Colonic mucosa (tissue), 4 donors: ENCODE results near the gene RIPK3. TPM values are rescaled to one million over a fixed set of nuclear protein-coding genes. Genes with fewer than 3 reads are reported as not detected.
"Not testable (repeated sequence)": the region's sequence is repeated elsewhere in the genome, so short reads cannot be mapped to it uniquely, and the experiment has no call there.

ENCODE experiments used
- DNase-seq: peaks from one replicate; pipeline ENCODE4 v3.0.0-alpha.2; 2020
- H3K27ac ChIP-seq: fragments of 200-600 bp; one replicate; pipeline ENCODE4 v1.8.0; 2021
- H3K27me3 ChIP-seq: fragments of 200-600 bp; one replicate; pipeline ENCODE4 v1.8.0; 2021
- H3K36me3 ChIP-seq: fragments of 200-600 bp; one replicate; pipeline ENCODE4 v1.8.0; 2021
- H3K4me1 ChIP-seq: fragments of 200-600 bp; one replicate; pipeline ENCODE4 v1.8.0; 2021; ENCODE audit warnings: mild to moderate bottlenecking
- H3K4me3 ChIP-seq: fragments of 200-600 bp; one replicate; pipeline ENCODE4 v1.8.0; 2021
- H3K9ac ChIP-seq, 2 donors: one replicate each; pipeline ENCODE4 v1.7.0; 2013; ENCODE audit warnings: control low read depth in 2 of 2, low read depth in 2 of 2, low read length in 2 of 2
- H3K9me3 ChIP-seq: fragments of 200-600 bp; one replicate; pipeline ENCODE4 v1.8.0; 2021
- CTCF ChIP-seq: fragments of 200-600 bp; IDR thresholded peaks from one replicate; pipeline ENCODE4 v1.8.0; 2022; ENCODE audit warnings: antibody characterized with exemption, mild to moderate bottlenecking
- intact Hi-C: fragments of 100-400 bp; cut with DNase I; formaldehyde crosslinking; loops from one replicate; pipeline ENCODE4 v1.14.1; 2022
- total RNA-seq, 2 donors: library from RNA; stranded (reverse); fragmentation: NEBNext Ultra II Directional in 1 of 2; extraction: Animal tissue kit (Norgen Biotek cat#: 25700) in 1 of 2; gene quantifications; one replicate each; pipeline ENCODE4 v1.2.1, GENCODE V29; 2021
- donor health status: healthy.
- donor health status: DM: no; HTN: no; CAD: no.
- donor health status: DM: no; HTN: no; CAD: no.

RIPK3 gene
- 10 to 100 TPM; 30.1 to 38.2 TPM for total RNA-seq

- TF ChIP-seq CTCF = no peak
- Histone ChIP-seq H3K4me3 (peak within 1 kb of the TSS; percentile 66), H3K36me3 (no peaks in the 10 kb centered on the region), H3K9ac (peak within 1 kb of the TSS; percentile 66 to 95), H3K4me1 (peaks cover 11% of the 10 kb centered on the region), H3K27me3 (peaks cover 8% of the 10 kb centered on the region), H3K27ac (peak within 1 kb of the TSS; percentile 60), H3K9me3 (no peaks in the 10 kb centered on the region)
- DNase-seq = peak; percentile 93
- intact Hi-C loops = no loop called here
Measured at GRCh38 chr14:24339284-24340151, at the start of gene RIPK3. Gene RIPK3, minus strand, starts transcription at chr14:24339991. Its CDS starts 165 bp downstream, at chr14:24339826.

GRCh38 chr14:24389226-24389848, 49.5 kb upstream of the RIPK3 start:
- Histone ChIP-seq H3K4me3 (no peak overlapping the region), H3K27ac (no peak overlapping the region), H3K27me3 (no peaks in the 10 kb centered on the region), H3K36me3 (no peaks in the 10 kb centered on the region), H3K4me1 (no peaks in the 10 kb centered on the region), H3K9me3 (no peaks in the 10 kb centered on the region), H3K9ac (no peak overlapping the region)
- intact Hi-C loops = no loop called here
- no peak for TF ChIP-seq CTCF
- no peak for DNase-seq

- no peak for DNase-seq
- no peaks in the 10 kb centered on the region for H3K9me3 ChIP-seq
- no peaks in the 10 kb centered on the region for H3K4me1 ChIP-seq
- H3K36me3 ChIP-seq = no peaks in the 10 kb centered on the region
- no peak overlapping the region for H3K9ac ChIP-seq
- no peaks in the 10 kb centered on the region for H3K27me3 ChIP-seq
- H3K4me3 ChIP-seq = no peak overlapping the region
- intact Hi-C loops = no loop called here
- no peak overlapping the region for H3K27ac ChIP-seq
- TF ChIP-seq CTCF = no peak
Measured at GRCh38 chr14:24388474-24389179, 48.8 kb upstream of the RIPK3 start.

- H3K9me3 ChIP-seq, H3K36me3 ChIP-seq, H3K27me3 ChIP-seq, H3K4me3 ChIP-seq, DNase-seq, H3K9ac ChIP-seq, intact Hi-C loops, H3K27ac ChIP-seq, H3K4me1 ChIP-seq: not testable (repeated sequence)
Measured at GRCh38 chr14:24387579-24387978, 47.8 kb upstream of the RIPK3 start.

GRCh38 chr14:24387009-24387345, 47.2 kb upstream of the RIPK3 start:
- no peaks in the 10 kb centered on the region for H3K36me3 ChIP-seq
- H3K9me3 ChIP-seq = no peaks in the 10 kb centered on the region
- H3K27ac ChIP-seq = no peak overlapping the region
- H3K4me3 ChIP-seq = no peak overlapping the region
- intact Hi-C loops = no loop called here
- no peaks in the 10 kb centered on the region for H3K4me1 ChIP-seq
- DNase-seq = no peak
- no peak for TF ChIP-seq CTCF
- H3K27me3 ChIP-seq = no peaks in the 10 kb centered on the region
- no peak overlapping the region for H3K9ac ChIP-seq
